Activated CD8-positive, alpha-beta memory T cell treated with anti-CD3 and anti-CD28 coated beads, Interleukin-2, amount 10 ng/mL, durations not matched to agents 7 days and 5 days (primary cell): ENCODE results near the gene FAM81A. TPM values are rescaled to one million over a fixed set of nuclear protein-coding genes. Genes with fewer than 3 reads are reported as not detected.
"Not testable (repeated sequence)": the region's sequence is repeated elsewhere in the genome, so short reads cannot be mapped to it uniquely, and the experiment has no call there.

Experiments
- ATAC-seq: fragments of 150-1000 bp; cut with Tn5 transposase; one replicate; pipeline ENCODE4 v1.10.0; 2021; ENCODE audit warnings: moderate library complexity
- CTCF ChIA-PET: fragments of 350-600 bp; sonication (Branson Sonifier 250); formaldehyde crosslinking; loops from one replicate; lab custom pipeline; 2021; ENCODE audit warnings: antibody characterized with exemption; lab: Charles Lee
- DNase-seq: peaks from one replicate; pipeline ENCODE4 v3.0.0-alpha.2; 2020
- H3K27ac Mint-ChIP-seq: one replicate; pipeline ENCODE4 v1.8.0; 2021; ENCODE audit warnings: mild to moderate bottlenecking, mixed read lengths
- H3K27me3 Mint-ChIP-seq: one replicate; pipeline ENCODE4 v1.8.0; 2021; ENCODE audit warnings: mixed read lengths
- H3K36me3 Mint-ChIP-seq: one replicate; pipeline ENCODE4 v1.8.0; 2021; ENCODE audit warnings: mild to moderate bottlenecking, mixed read lengths
- H3K4me1 Mint-ChIP-seq: one replicate; pipeline ENCODE4 v1.8.0; 2021; ENCODE audit warnings: mixed read lengths
- H3K4me3 Mint-ChIP-seq: one replicate; pipeline ENCODE4 v1.8.0; 2021; ENCODE audit warnings: mild to moderate bottlenecking, moderate library complexity, mixed read lengths
- H3K9me3 Mint-ChIP-seq: one replicate; pipeline ENCODE4 v1.8.0; 2022; ENCODE audit warnings: low read depth, mixed read lengths
- total RNA-seq, 2 experiments: library from RNA; stranded (reverse); gene quantifications; one replicate each; pipeline ENCODE4 v1.2.3, GENCODE V29; 2021

FAM81A gene
- total RNA-seq, 2 experiments from 2014 or later: 2.5 to 3.7 TPM

GRCh38 chr15:59405079-59405478 is 32.9 kb upstream of the FAM81A start:
- ATAC-seq: no peak
- H3K9me3 Mint-ChIP-seq: no peaks in the 10 kb centered on the region
- peaks cover 5% of the 10 kb centered on the region for H3K4me1 Mint-ChIP-seq
- no peak overlapping the region for H3K27ac Mint-ChIP-seq
- H3K36me3 Mint-ChIP-seq: no peaks in the 10 kb centered on the region
- H3K27me3 Mint-ChIP-seq: peaks cover 22% of the 10 kb centered on the region
- CTCF ChIA-PET: interaction anchor here (0.9 to 1.1 kb wide), 2 partner anchors 96 to 158 kb away, joined by 3 to 4 read pairs; no protein-coding TSS in a partner anchor
- DNase-seq: no peak
- H3K4me3 Mint-ChIP-seq: no peak overlapping the region

- H3K27me3 Mint-ChIP-seq: peaks cover 12% of the 10 kb centered on the region
- H3K4me3 Mint-ChIP-seq: no peak overlapping the region
- no peak for DNase-seq
- H3K36me3 Mint-ChIP-seq: no peaks in the 10 kb centered on the region
- H3K4me1 Mint-ChIP-seq: peaks cover 17% of the 10 kb centered on the region
- no peak overlapping the region for H3K27ac Mint-ChIP-seq
- no peak for ATAC-seq
- no peaks in the 10 kb centered on the region for H3K9me3 Mint-ChIP-seq
- CTCF ChIA-PET: interaction anchor here (0.5 kb wide), 1 partner anchor 69 kb away, joined by 3 read pairs; no protein-coding TSS in a partner anchor
Measured at GRCh38 chr15:59406446-59406845, 31.5 kb upstream of the FAM81A start.

DNA sequence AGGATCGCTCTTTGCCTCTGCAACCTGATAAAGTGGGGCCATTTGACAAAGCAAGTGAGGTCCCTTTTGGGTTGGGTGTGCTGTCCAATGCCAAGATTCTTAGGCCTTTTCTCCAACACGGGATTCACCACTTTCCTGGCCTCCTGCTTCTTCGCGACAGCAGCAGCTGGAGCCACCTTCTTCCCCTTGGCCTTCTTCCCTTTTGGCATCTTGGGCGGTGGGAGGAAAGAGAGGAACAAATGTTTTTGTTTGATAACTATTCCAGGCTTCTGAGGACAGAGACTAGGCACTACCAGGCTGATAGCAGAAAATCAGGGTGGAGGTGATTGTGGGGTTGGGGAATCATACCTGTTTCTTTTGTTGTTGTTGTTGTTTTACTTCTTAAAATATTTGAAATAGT is 30.0 kb upstream of the FAM81A start:
- H3K4me3 Mint-ChIP-seq: no peak overlapping the region
- H3K27me3 Mint-ChIP-seq: peaks cover 10% of the 10 kb centered on the region
- DNase-seq (no peak), ATAC-seq (no peak)
- H3K27ac Mint-ChIP-seq: no peak overlapping the region
- CTCF ChIA-PET: no interaction called here
- H3K9me3 Mint-ChIP-seq: no peaks in the 10 kb centered on the region
- H3K36me3 Mint-ChIP-seq: no peaks in the 10 kb centered on the region
- peaks cover 25% of the 10 kb centered on the region for H3K4me1 Mint-ChIP-seq

DNA sequence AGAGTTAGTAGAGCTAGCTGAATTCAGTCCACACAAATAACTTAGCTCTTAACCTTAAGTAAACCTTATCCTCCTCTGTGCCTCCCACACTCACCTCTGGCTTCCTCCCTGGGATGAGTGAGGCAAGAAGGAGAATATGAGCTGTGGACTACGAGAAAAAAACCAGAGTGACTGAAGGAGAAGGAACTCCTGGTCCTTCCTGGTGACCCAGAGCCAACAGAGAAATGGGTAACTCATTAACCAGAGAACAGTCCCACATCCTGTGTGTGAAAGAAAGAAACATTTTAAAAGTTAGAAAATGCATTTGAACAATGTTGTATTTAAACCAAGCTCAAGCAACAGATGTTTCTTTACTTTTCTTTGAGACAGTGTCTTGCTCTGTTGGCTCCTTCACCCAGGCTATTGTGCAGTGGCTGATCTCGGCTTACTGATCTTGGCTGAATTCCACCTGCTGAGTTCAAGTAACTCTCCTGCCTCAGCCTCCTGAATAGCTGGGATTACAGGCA is 27.5 kb upstream of the FAM81A start:
- peak; percentile 50 for ATAC-seq
- H3K27ac Mint-ChIP-seq: peak overlapping the region; percentile 62

GRCh38 chr15:59413577-59413976 is 24.4 kb upstream of the FAM81A start:
- Mint-ChIP-seq H3K9me3 (no peaks in the 10 kb centered on the region), H3K27ac (no peak overlapping the region), H3K27me3 (peaks cover 35% of the 10 kb centered on the region), H3K4me3 (no peak overlapping the region), H3K4me1 (peaks cover 45% of the 10 kb centered on the region), H3K36me3 (no peaks in the 10 kb centered on the region)
- CTCF ChIA-PET: interaction anchor here (0.6 to 1.6 kb wide), 3 partner anchors 34 to 167 kb away, joined by 3 to 6 read pairs (median 5); no protein-coding TSS in a partner anchor
- DNase-seq: no peak
- no peak for ATAC-seq

More for the DNA sequence above, 27.5 kb upstream of the FAM81A start:
- no peaks in the 10 kb centered on the region for H3K9me3 Mint-ChIP-seq
- H3K4me1 Mint-ChIP-seq: peaks cover 41% of the 10 kb centered on the region
- H3K4me3 Mint-ChIP-seq: no peak overlapping the region
- CTCF ChIA-PET: interaction anchor here (0.8 to 2.3 kb wide), 13 partner anchors 10 to 430 kb away, joined by 3 to 8 read pairs (median 3); no protein-coding TSS in a partner anchor
- peaks cover 19% of the 10 kb centered on the region for H3K27me3 Mint-ChIP-seq
- no peaks in the 10 kb centered on the region for H3K36me3 Mint-ChIP-seq
- DNase-seq: no peak

DNA sequence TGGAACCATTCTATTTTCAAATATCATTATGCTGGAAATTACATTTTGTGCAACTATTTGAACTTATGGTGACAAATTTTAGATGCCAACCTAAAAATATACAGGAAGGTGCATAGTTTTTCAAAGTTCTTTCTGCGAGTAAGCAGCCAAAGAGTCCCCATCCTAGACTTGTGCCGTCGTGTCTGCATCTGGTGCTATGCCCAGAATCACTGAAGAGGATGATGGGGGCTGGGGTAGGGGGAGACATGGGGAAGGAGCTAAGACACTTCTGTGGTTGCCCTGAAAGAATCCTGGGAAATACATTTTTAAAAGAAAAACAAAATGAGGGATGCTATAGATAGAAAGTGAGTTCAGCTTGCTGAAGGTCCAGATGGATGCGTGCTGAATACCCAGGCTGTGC is 21.2 kb upstream of the FAM81A start:
- Mint-ChIP-seq H3K27me3 (peaks cover 38% of the 10 kb centered on the region), H3K36me3 (no peaks in the 10 kb centered on the region), H3K9me3 (no peaks in the 10 kb centered on the region), H3K4me3 (no peak overlapping the region), H3K4me1 (peaks cover 51% of the 10 kb centered on the region), H3K27ac (no peak overlapping the region)
- ATAC-seq (no peak), DNase-seq (no peak)
- CTCF ChIA-PET: no interaction called here

GRCh38 chr15:59419170-59419569 is 18.8 kb upstream of the FAM81A start:
- Mint-ChIP-seq H3K36me3 (no peaks in the 10 kb centered on the region), H3K4me3 (no peak overlapping the region), H3K9me3 (no peaks in the 10 kb centered on the region), H3K27ac (no peak overlapping the region), H3K27me3 (peaks cover 45% of the 10 kb centered on the region), H3K4me1 (peaks cover 31% of the 10 kb centered on the region)
- DNase-seq (no peak), ATAC-seq (no peak)
- CTCF ChIA-PET: interaction anchor here (1.0 to 1.4 kb wide), 3 partner anchors 16 to 171 kb away, joined by 3 to 6 read pairs (median 4); no protein-coding TSS in a partner anchor

DNA sequence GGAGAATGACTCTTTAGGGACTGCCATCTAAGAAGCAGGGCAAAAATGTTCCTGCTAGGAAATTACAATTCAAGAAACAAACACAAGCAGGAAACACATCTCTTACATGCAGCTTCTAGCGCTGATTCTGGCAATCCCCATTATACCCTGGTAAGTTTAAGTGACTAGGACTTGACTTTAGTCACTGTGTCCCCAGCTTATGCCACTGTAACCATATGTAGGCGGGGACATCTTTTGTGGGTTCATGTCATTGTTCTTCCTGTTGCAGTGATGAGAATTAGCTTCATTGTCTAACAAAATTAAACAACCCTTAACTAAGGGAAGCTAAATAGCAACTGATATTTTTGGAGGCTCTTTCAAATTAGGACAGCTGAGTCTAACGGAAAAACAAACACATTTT is 17.9 kb upstream of the FAM81A start:
- peak overlapping the region; percentile 56 for H3K27ac Mint-ChIP-seq

GRCh38 chr15:59420986-59421618 is 16.9 kb upstream of the FAM81A start:
- ATAC-seq (no peak), DNase-seq (no peak)
- Mint-ChIP-seq H3K9me3 (no peaks in the 10 kb centered on the region), H3K36me3 (no peaks in the 10 kb centered on the region), H3K4me1 (peaks cover 27% of the 10 kb centered on the region), H3K27ac (no peak overlapping the region), H3K27me3 (peaks cover 42% of the 10 kb centered on the region), H3K4me3 (no peak overlapping the region)
- CTCF ChIA-PET: interaction anchor here (0.7 to 1.8 kb wide), 3 partner anchors 11 to 174 kb away, joined by 3 to 4 read pairs (median 3); no protein-coding TSS in a partner anchor

More for the DNA sequence above, 17.9 kb upstream of the FAM81A start:
- CTCF ChIA-PET: interaction anchor here (0.6 to 1.4 kb wide), 7 partner anchors 31 to 174 kb away, joined by 3 to 6 read pairs (median 4); no protein-coding TSS in a partner anchor
- ATAC-seq: peak; percentile 99
- H3K27me3 Mint-ChIP-seq: peaks cover 49% of the 10 kb centered on the region
- peak overlapping the region; percentile 24 for H3K4me3 Mint-ChIP-seq
- H3K9me3 Mint-ChIP-seq: no peaks in the 10 kb centered on the region
- peak; percentile 78 for DNase-seq
- peaks cover 27% of the 10 kb centered on the region for H3K4me1 Mint-ChIP-seq
- no peaks in the 10 kb centered on the region for H3K36me3 Mint-ChIP-seq

- Mint-ChIP-seq H3K4me3 (no peak overlapping the region), H3K9me3 (no peaks in the 10 kb centered on the region)
- no peak for ATAC-seq
Measured at GRCh38 chr15:59424616-59425015, 13.4 kb upstream of the FAM81A start.

GRCh38 chr15:59428898-59429297 is 9.1 kb upstream of the FAM81A start:
- H3K27ac Mint-ChIP-seq, H3K36me3 Mint-ChIP-seq, H3K4me1 Mint-ChIP-seq, CTCF ChIA-PET, H3K4me3 Mint-ChIP-seq, ATAC-seq, H3K9me3 Mint-ChIP-seq, DNase-seq: not testable (repeated sequence)
- peaks cover 48% of the 10 kb centered on the region for H3K27me3 Mint-ChIP-seq

More at GRCh38 chr15:59424616-59425015, 13.4 kb upstream of the FAM81A start:
- H3K27me3 Mint-ChIP-seq: peaks cover 37% of the 10 kb centered on the region
- CTCF ChIA-PET: no interaction called here
- no peak overlapping the region for H3K27ac Mint-ChIP-seq
- no peak for DNase-seq
- H3K36me3 Mint-ChIP-seq: peaks cover 2% of the 10 kb centered on the region
- peaks cover 14% of the 10 kb centered on the region for H3K4me1 Mint-ChIP-seq

GRCh38 chr15:59432389-59432788 is 5.6 kb upstream of the FAM81A start:
- peaks cover 59% of the 10 kb centered on the region for H3K27me3 Mint-ChIP-seq
- no peaks in the 10 kb centered on the region for H3K9me3 Mint-ChIP-seq
- DNase-seq (no peak), ATAC-seq (no peak)
- peaks cover 6% of the 10 kb centered on the region for H3K4me1 Mint-ChIP-seq
- H3K27ac Mint-ChIP-seq: no peak overlapping the region
- no peak overlapping the region for H3K4me3 Mint-ChIP-seq
- H3K36me3 Mint-ChIP-seq: peaks cover 4% of the 10 kb centered on the region
- CTCF ChIA-PET: no interaction called here

- peaks cover 69% of the 10 kb centered on the region for H3K27me3 Mint-ChIP-seq
- no peak overlapping the region for H3K27ac Mint-ChIP-seq
- no peak for DNase-seq
- H3K4me3 Mint-ChIP-seq: no peak overlapping the region
- peaks cover 18% of the 10 kb centered on the region for H3K4me1 Mint-ChIP-seq
- no peak for ATAC-seq
- H3K9me3 Mint-ChIP-seq: no peaks in the 10 kb centered on the region
- CTCF ChIA-PET: no interaction called here
- peaks cover 2% of the 10 kb centered on the region for H3K36me3 Mint-ChIP-seq
Measured at GRCh38 chr15:59434481-59434880, 3.5 kb upstream of the FAM81A start.

GRCh38 chr15:59436774-59437141 is 1.2 kb upstream of the FAM81A start:
- DNase-seq (no peak), ATAC-seq (no peak)
- CTCF ChIA-PET: no interaction called here
- Mint-ChIP-seq H3K27ac (no peak overlapping the region), H3K9me3 (no peaks in the 10 kb centered on the region), H3K4me1 (peaks cover 18% of the 10 kb centered on the region), H3K4me3 (peak overlapping the region; percentile 5), H3K27me3 (peaks cover 81% of the 10 kb centered on the region), H3K36me3 (no peaks in the 10 kb centered on the region)
